Measurements from ENCODE around the gene SURF4. TPM values are rescaled to one million over a fixed set of nuclear protein-coding genes. Genes with fewer than 3 reads are reported as not detected.
A peak's percentile ranks its signal among the peaks of the same experiment; 100 is the strongest.

SURF4 gene
- total and polyA plus RNA-seq, 4 donors: 142 to 386 (median 217) TPM

DNA sequence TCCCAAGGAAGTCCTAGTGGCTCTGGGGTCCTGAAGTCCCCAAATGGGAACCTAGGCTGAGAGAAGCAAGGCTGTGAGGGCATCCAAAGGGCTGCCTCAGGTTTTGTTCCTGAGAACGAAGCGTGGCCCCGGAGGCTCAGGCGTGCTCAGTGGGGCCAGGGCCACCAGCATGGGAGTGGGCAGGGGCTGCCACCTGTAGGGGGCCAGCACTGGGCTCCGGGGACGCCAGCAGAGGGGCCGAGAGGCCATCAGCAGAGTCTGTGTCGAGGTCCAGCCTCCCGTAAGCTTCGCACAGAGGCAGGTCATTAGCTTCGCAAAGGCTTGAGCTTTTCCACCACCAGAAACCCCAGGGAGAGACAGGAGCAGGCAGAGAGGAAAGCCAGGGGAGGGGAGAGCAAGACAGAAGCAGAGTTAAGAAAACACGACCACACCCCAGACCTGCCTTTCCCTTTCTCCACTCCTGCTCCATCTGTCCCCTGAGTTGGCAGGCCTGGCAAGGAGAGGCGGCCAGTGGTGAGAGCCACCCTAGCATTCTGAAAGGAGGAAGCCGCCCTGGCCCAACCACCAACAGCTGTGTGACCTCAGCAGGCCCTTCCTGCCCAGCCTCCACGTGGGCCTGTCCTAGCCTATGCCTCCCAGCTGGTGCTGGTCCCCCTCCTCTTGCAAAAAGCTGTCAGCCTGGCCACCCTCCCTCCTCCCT is 34.3 kb downstream of the SURF4 start:
- TF ChIP-seq SP1 (IDR thresholded peaks at IDR 0.05) (no peak), GABPA (IDR thresholded peaks at IDR 0.05 in 1 of 2, conservative IDR thresholded peaks at IDR 0.05 in 1 of 2) (no peak), TAF1 (conservative IDR thresholded peaks at IDR 0.05) (no peak), HNF4A (conservative IDR thresholded peaks at IDR 0.05) (no peak), RXRA (IDR thresholded peaks at IDR 0.05) (no peak)
- Histone ChIP-seq H3K4me1 (ENCODE audit: control insufficient read depth in 4 of 4, insufficient read depth in 4 of 4, low read length in 3 of 4) (peaks cover 1 to 12% (median 3%) of the 10 kb centered on the region in 4 donors), H3K27me3 (ENCODE audit: control insufficient read depth in 4 of 4, insufficient read depth in 4 of 4, low read length in 3 of 4) (no peaks in the 10 kb centered on the region), H3K9ac (ENCODE audit: low read depth in 1 of 2, low read length in 2 of 2) (no peak overlapping the region), H3K36me3 (ENCODE audit: control insufficient read depth in 4 of 4, insufficient read depth in 3 of 4, low read depth in 1 of 4, low read length in 3 of 4) (peaks cover 0 to 46% (median 13%) of the 10 kb centered on the region in 4 donors), H3K4me3 (ENCODE audit: low read depth in 1 of 3, low read length in 3 of 3) (no peak overlapping the region), H3K27ac (ENCODE audit: low read depth in 1 of 2, low read length in 2 of 2) (no peak overlapping the region), H3K9me3 (ENCODE audit: control insufficient read depth in 4 of 4, low read length in 3 of 4) (no peaks in the 10 kb centered on the region)
- 92% methylated on average over 15 of the region's 15 CpGs for WGBS
- DNase-seq (ENCODE audit: low spot score): no peak

DNA sequence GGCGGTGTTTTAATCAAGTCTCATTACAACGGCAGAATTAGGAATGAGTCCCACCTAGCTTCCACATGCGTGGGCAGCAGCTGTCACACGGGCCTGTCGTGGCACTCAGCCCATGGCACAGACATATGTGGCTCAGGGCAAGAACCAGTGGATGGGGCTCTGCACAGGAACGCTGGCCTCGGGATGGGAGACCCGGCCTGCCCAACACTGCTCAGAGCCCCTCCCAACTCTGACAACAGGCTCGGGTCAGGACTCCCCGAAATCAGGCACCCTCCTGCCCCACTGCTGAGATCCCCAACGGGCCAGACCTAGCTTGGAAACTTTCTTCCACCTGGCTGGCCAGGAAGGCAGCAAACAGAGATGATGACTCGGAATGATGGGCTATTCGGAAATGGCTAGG is 34.9 kb downstream of the SURF4 start:
- Histone ChIP-seq H3K27me3 (ENCODE audit: control insufficient read depth in 4 of 4, insufficient read depth in 4 of 4, low read length in 3 of 4) (no peaks in the 10 kb centered on the region), H3K4me3 (ENCODE audit: low read depth in 1 of 3, low read length in 3 of 3) (no peak overlapping the region), H3K9ac (ENCODE audit: low read depth in 1 of 2, low read length in 2 of 2) (no peak overlapping the region), H3K36me3 (ENCODE audit: control insufficient read depth in 4 of 4, insufficient read depth in 3 of 4, low read depth in 1 of 4, low read length in 3 of 4) (peaks cover 0 to 46% (median 13%) of the 10 kb centered on the region in 4 donors), H3K9me3 (ENCODE audit: control insufficient read depth in 4 of 4, low read length in 3 of 4) (no peaks in the 10 kb centered on the region), H3K4me1 (ENCODE audit: control insufficient read depth in 4 of 4, insufficient read depth in 4 of 4, low read length in 3 of 4) (peaks cover 0 to 12% (median 5%) of the 10 kb centered on the region in 4 donors), H3K27ac (ENCODE audit: low read depth in 1 of 2, low read length in 2 of 2) (no peak overlapping the region)
- no peak for DNase-seq (ENCODE audit: low spot score)
- WGBS: 93% methylated on average over 13 of the region's 13 CpGs
- no peak for TF ChIP-seq EGR1 (IDR thresholded peaks at IDR 0.05; ENCODE audit: low read depth in 2 of 2)

DNA sequence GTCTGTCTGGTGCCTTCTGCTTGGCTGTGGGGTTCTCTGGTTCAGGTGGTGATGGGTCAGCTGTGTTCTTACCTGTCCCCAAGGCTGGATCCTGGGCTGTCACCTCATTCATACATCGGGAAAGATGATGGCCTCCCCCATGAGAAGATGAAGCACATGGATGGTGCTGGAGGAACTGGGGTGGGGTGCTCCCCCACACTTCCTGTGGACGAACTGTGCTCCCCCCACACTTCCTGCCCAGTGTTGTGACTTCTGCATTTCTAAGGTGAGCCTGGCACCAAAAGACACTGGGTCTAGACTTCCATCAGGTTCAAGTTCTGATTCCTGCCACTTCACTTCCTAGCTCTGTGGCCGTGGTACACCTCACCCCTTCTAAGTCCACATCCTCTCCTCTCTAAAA is 35.6 kb downstream of the SURF4 start:
- Histone ChIP-seq H3K27ac (ENCODE audit: low read depth in 1 of 2, low read length in 2 of 2) (peak overlapping the region in 1 of 2 donors; percentile 9), H3K9me3 (ENCODE audit: control insufficient read depth in 4 of 4, low read length in 3 of 4) (no peaks in the 10 kb centered on the region), H3K9ac (ENCODE audit: low read depth in 1 of 2, low read length in 2 of 2) (no peak overlapping the region), H3K27me3 (ENCODE audit: control insufficient read depth in 4 of 4, insufficient read depth in 4 of 4, low read length in 3 of 4) (no peaks in the 10 kb centered on the region), H3K4me1 (ENCODE audit: control insufficient read depth in 4 of 4, insufficient read depth in 4 of 4, low read length in 3 of 4) (peaks cover 0 to 12% (median 6%) of the 10 kb centered on the region in 4 donors), H3K4me3 (ENCODE audit: low read depth in 1 of 3, low read length in 3 of 3) (no peak overlapping the region), H3K36me3 (ENCODE audit: control insufficient read depth in 4 of 4, insufficient read depth in 3 of 4, low read depth in 1 of 4, low read length in 3 of 4) (peaks cover 0 to 44% (median 13%) of the 10 kb centered on the region in 4 donors)
- TF ChIP-seq FOXA2 (IDR thresholded peaks at IDR 0.05): no peak
- no peak for TF ChIP-seq GABPA (IDR thresholded peaks at IDR 0.05 in 1 of 2, conservative IDR thresholded peaks at IDR 0.05 in 1 of 2)
- DNase-seq (ENCODE audit: low spot score): no peak
- WGBS: 81% methylated on average over 3 of the region's 3 CpGs

DNA sequence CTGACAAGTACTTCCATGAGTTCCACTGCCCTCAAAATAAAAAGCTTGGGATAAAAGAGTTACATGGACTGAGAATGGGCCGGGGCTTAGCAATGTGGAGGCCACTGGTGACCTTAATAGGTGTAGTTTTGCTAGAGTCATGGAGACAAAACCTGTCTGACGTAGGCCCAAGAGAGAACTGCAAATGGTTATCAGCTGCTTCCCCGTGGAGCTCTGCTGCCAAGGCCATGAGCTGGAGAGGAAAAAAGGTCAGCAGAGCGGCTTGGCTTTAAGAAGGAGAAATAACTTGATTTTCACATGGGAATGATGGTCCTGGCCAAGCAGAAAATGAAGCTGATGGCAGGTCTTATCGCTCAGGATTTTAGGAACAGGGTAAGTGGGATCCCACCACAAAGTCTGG is 36.2 kb downstream of the SURF4 start:
- no peaks in the 10 kb centered on the region for H3K9me3 ChIP-seq (ENCODE audit: control insufficient read depth in 4 of 4, low read length in 3 of 4)
- no peak overlapping the region for H3K9ac ChIP-seq (ENCODE audit: low read depth in 1 of 2, low read length in 2 of 2)
- H3K27me3 ChIP-seq (ENCODE audit: control insufficient read depth in 4 of 4, insufficient read depth in 4 of 4, low read length in 3 of 4): no peaks in the 10 kb centered on the region
- H3K4me3 ChIP-seq (ENCODE audit: low read depth in 1 of 3, low read length in 3 of 3): no peak overlapping the region
- H3K27ac ChIP-seq (ENCODE audit: low read depth in 1 of 2, low read length in 2 of 2): peak overlapping the region in 1 of 2 donors; percentile 9
- DNase-seq (ENCODE audit: low spot score): no peak
- no peak for TF ChIP-seq HNF4G (IDR thresholded peaks at IDR 0.05)
- no peak for TF ChIP-seq SP1 (IDR thresholded peaks at IDR 0.05)
- TF ChIP-seq, protein P1, sequence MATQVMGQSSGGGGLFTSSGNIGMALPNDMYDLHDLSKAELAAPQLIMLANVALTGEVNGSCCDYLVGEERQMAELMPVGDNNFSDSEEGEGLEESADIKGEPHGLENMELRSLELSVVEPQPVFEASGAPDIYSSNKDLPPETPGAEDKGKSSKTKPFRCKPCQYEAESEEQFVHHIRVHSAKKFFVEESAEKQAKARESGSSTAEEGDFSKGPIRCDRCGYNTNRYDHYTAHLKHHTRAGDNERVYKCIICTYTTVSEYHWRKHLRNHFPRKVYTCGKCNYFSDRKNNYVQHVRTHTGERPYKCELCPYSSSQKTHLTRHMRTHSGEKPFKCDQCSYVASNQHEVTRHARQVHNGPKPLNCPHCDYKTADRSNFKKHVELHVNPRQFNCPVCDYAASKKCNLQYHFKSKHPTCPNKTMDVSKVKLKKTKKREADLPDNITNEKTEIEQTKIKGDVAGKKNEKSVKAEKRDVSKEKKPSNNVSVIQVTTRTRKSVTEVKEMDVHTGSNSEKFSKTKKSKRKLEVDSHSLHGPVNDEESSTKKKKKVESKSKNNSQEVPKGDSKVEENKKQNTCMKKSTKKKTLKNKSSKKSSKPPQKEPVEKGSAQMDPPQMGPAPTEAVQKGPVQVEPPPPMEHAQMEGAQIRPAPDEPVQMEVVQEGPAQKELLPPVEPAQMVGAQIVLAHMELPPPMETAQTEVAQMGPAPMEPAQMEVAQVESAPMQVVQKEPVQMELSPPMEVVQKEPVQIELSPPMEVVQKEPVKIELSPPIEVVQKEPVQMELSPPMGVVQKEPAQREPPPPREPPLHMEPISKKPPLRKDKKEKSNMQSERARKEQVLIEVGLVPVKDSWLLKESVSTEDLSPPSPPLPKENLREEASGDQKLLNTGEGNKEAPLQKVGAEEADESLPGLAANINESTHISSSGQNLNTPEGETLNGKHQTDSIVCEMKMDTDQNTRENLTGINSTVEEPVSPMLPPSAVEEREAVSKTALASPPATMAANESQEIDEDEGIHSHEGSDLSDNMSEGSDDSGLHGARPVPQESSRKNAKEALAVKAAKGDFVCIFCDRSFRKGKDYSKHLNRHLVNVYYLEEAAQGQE (IDR thresholded peaks at IDR 0.05): no peak
- TF ChIP-seq, protein P2, sequence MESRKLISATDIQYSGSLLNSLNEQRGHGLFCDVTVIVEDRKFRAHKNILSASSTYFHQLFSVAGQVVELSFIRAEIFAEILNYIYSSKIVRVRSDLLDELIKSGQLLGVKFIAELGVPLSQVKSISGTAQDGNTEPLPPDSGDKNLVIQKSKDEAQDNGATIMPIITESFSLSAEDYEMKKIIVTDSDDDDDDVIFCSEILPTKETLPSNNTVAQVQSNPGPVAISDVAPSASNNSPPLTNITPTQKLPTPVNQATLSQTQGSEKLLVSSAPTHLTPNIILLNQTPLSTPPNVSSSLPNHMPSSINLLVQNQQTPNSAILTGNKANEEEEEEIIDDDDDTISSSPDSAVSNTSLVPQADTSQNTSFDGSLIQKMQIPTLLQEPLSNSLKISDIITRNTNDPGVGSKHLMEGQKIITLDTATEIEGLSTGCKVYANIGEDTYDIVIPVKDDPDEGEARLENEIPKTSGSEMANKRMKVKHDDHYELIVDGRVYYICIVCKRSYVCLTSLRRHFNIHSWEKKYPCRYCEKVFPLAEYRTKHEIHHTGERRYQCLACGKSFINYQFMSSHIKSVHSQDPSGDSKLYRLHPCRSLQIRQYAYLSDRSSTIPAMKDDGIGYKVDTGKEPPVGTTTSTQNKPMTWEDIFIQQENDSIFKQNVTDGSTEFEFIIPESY (IDR thresholded peaks at IDR 0.05): no peak
- no peak for TF ChIP-seq FOXA1 (IDR thresholded peaks at IDR 0.05)
- TF ChIP-seq TAF1 (conservative IDR thresholded peaks at IDR 0.05): no peak
- no peak for TF ChIP-seq NR2F2 (IDR thresholded peaks at IDR 0.05)
- no peak for TF ChIP-seq FOXA2 (IDR thresholded peaks at IDR 0.05)
- TF ChIP-seq YY1 (IDR thresholded peaks at IDR 0.05): no peak
- no peak for TF ChIP-seq GABPA (IDR thresholded peaks at IDR 0.05 in 1 of 2, conservative IDR thresholded peaks at IDR 0.05 in 1 of 2)
- TF ChIP-seq RXRA (IDR thresholded peaks at IDR 0.05): no peak
- peaks cover 0 to 42% (median 13%) of the 10 kb centered on the region in 4 donors for H3K36me3 ChIP-seq (ENCODE audit: control insufficient read depth in 4 of 4, insufficient read depth in 3 of 4, low read depth in 1 of 4, low read length in 3 of 4)
- peaks cover 0 to 15% (median 12%) of the 10 kb centered on the region in 4 donors for H3K4me1 ChIP-seq (ENCODE audit: control insufficient read depth in 4 of 4, insufficient read depth in 4 of 4, low read length in 3 of 4)
- 88% methylated on average over 5 of the region's 5 CpGs for WGBS
